ENCODE measurements around the gene NUP50.

NUP50 gene

GRCh38 chr22:45197606-45198462 is 34.1 kb downstream of the NUP50 start:
- DNase-seq = no peak
- Histone ChIP-seq H3K36me3 (peaks cover 13% of the 10 kb centered on the region), H3K27ac (no peak overlapping the region), H3K27me3 (ENCODE audit: insufficient read depth, low read depth, severe bottlenecking) (no peaks in the 10 kb centered on the region), H3K9me3 (ENCODE audit: severe bottlenecking) (no peaks in the 10 kb centered on the region), H3K4me3 (ENCODE audit: low read depth, low read length) (no peak overlapping the region)
- no peak for TF ChIP-seq CTCF (IDR thresholded peaks at IDR 0.05; ENCODE audit: low read depth, low read length)

GRCh38 chr22:45198463-45198795 is 34.7 kb downstream of the NUP50 start:
- Histone ChIP-seq H3K27ac (no peak overlapping the region), H3K9me3 (ENCODE audit: severe bottlenecking) (no peaks in the 10 kb centered on the region), H3K36me3 (peaks cover 13% of the 10 kb centered on the region), H3K4me3 (ENCODE audit: low read depth, low read length) (no peak overlapping the region), H3K27me3 (ENCODE audit: insufficient read depth, low read depth, severe bottlenecking) (no peaks in the 10 kb centered on the region)
- no peak for TF ChIP-seq CTCF (IDR thresholded peaks at IDR 0.05; ENCODE audit: low read depth, low read length)
- no peak for DNase-seq

- no peak overlapping the region for H3K4me3 ChIP-seq (ENCODE audit: low read depth, low read length)
- H3K27me3 ChIP-seq (ENCODE audit: insufficient read depth, low read depth, severe bottlenecking) = no peaks in the 10 kb centered on the region
- H3K27ac ChIP-seq = no peak overlapping the region
- H3K36me3 ChIP-seq = peaks cover 13% of the 10 kb centered on the region
- no peak for DNase-seq
- TF ChIP-seq CTCF (IDR thresholded peaks at IDR 0.05; ENCODE audit: low read depth, low read length) = no peak
- H3K9me3 ChIP-seq (ENCODE audit: severe bottlenecking) = no peaks in the 10 kb centered on the region
Measured at GRCh38 chr22:45199723-45200122, 36.0 kb downstream of the NUP50 start.

GRCh38 chr22:45200230-45200629 is 36.5 kb downstream of the NUP50 start:
- no peaks in the 10 kb centered on the region for H3K9me3 ChIP-seq (ENCODE audit: severe bottlenecking)
- H3K36me3 ChIP-seq = peaks cover 16% of the 10 kb centered on the region
- DNase-seq = no peak
- no peaks in the 10 kb centered on the region for H3K27me3 ChIP-seq (ENCODE audit: insufficient read depth, low read depth, severe bottlenecking)
- no peak overlapping the region for H3K27ac ChIP-seq
- no peak overlapping the region for H3K4me3 ChIP-seq (ENCODE audit: low read depth, low read length)
- TF ChIP-seq CTCF (IDR thresholded peaks at IDR 0.05; ENCODE audit: low read depth, low read length) = no peak

- H3K9me3 ChIP-seq (ENCODE audit: severe bottlenecking) = no peaks in the 10 kb centered on the region
- no peaks in the 10 kb centered on the region for H3K27me3 ChIP-seq (ENCODE audit: insufficient read depth, low read depth, severe bottlenecking)
- TF ChIP-seq CTCF (IDR thresholded peaks at IDR 0.05; ENCODE audit: low read depth, low read length) = no peak
- H3K36me3 ChIP-seq = peaks cover 16% of the 10 kb centered on the region
- no peak for DNase-seq
- no peak overlapping the region for H3K27ac ChIP-seq
- H3K4me3 ChIP-seq (ENCODE audit: low read depth, low read length) = no peak overlapping the region
Measured at GRCh38 chr22:45200860-45201511, 37.3 kb downstream of the NUP50 start.

All from WERI-Rb-1 (cell line).